ENCODE data around the gene C5AR2. TPM values are rescaled to one million over a fixed set of nuclear protein-coding genes. Genes with fewer than 3 reads are reported as not detected.
"Not testable (repeated sequence)": the region's sequence is repeated elsewhere in the genome, so short reads cannot be mapped to it uniquely, and the experiment has no call there.

Gene C5AR2
- total RNA-seq, 1 experiment from 2014 or later = not detected

DNA sequence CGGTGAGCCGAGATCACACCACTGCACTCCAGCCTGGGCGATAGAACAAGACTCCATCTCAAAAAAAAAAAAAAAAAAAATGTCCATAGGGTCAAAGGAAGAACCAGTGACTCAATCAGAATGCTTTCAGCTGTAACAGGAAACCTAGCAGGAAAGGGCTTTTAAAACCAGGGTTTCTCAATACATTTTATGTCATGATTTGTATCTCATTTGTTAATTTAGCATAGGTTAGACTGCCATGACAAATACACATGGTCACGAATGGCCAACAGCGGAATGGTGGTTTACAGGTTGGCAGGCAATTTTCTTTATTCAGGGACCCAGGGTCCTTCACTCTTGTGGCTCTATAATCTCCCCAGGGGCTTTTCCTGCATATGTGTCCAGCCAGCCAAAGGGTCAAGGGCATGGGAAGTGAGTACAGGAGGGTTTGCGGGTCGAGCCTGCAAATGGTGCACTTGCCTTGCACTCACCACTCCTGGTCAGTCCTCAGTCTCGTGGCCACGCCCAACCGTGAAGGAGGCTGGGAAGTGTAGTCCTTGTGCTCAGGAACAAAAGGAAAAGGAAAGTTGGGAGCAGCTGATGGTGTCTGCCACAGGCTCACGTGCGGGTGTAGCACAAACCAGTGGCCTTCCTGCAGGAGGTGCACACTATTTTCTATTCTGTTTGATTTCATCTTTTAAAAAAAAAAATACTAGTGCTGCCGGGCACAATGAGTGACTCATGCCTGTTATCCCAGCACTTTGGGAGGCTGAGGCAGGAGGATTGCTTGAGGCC is 32.0 kb downstream of the C5AR2 start:
- BruUV-seq (replicated peaks) = no TSS peak
- H3K4me1 ChIP-seq (replicated peaks; ENCODE audit: insufficient read depth) = peaks cover 22% of the 10 kb centered on the region
- H3K79me2 ChIP-seq (ENCODE audit: low read depth) = peaks cover 5% of the 10 kb centered on the region
- intact Hi-C loops (cut with micrococcal nuclease; ENCODE audit: unreplicated experiment) = no loop called here
- H3K27me3 ChIP-seq (ENCODE audit: insufficient read depth, low read depth) = no peaks in the 10 kb centered on the region
- TF ChIP-seq, protein P1, sequence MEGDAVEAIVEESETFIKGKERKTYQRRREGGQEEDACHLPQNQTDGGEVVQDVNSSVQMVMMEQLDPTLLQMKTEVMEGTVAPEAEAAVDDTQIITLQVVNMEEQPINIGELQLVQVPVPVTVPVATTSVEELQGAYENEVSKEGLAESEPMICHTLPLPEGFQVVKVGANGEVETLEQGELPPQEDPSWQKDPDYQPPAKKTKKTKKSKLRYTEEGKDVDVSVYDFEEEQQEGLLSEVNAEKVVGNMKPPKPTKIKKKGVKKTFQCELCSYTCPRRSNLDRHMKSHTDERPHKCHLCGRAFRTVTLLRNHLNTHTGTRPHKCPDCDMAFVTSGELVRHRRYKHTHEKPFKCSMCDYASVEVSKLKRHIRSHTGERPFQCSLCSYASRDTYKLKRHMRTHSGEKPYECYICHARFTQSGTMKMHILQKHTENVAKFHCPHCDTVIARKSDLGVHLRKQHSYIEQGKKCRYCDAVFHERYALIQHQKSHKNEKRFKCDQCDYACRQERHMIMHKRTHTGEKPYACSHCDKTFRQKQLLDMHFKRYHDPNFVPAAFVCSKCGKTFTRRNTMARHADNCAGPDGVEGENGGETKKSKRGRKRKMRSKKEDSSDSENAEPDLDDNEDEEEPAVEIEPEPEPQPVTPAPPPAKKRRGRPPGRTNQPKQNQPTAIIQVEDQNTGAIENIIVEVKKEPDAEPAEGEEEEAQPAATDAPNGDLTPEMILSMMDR (conservative IDR thresholded peaks at IDR 0.05) = no peak
- TF ChIP-seq EZH2 (IDR thresholded peaks at IDR 0.05; ENCODE audit: low read depth) = no peak
- H4K20me1 ChIP-seq (ENCODE audit: insufficient read depth) = peaks cover 23% of the 10 kb centered on the region
- ChIA-PET CTCF (interaction anchor here (1.6 kb wide), 1 partner anchor 15 kb away, joined by 8 read pairs; the partner anchor contains the start of gene DHX34), POLR2A (ENCODE audit: unreplicated experiment) (interaction anchor here (0.6 kb wide), 1 partner anchor 11 kb away, joined by 3 read pairs; no protein-coding TSS in a partner anchor)
- peak overlapping the region; percentile 26; the same call in 1 of the 2 replicates for H3K4me2 ChIP-seq
- H3K9me2 ChIP-seq (ENCODE audit: insufficient read depth) = no peaks in the 10 kb centered on the region
- H3K27ac ChIP-seq = peak overlapping the region; percentile 44
- no peak overlapping the region for H2AFZ ChIP-seq
- peaks cover 34% of the 10 kb centered on the region for H3F3A ChIP-seq (ENCODE audit: insufficient read depth, low read depth)
- H3K36me3 ChIP-seq (ENCODE audit: low read depth) = peaks cover 45% of the 10 kb centered on the region
- no peaks in the 10 kb centered on the region for H3K9me3 ChIP-seq (ENCODE audit: insufficient read depth, low read depth)
- no peak overlapping the region for H3K4me3 ChIP-seq
- DNase-seq = peak; percentile 73 to 79

DNA sequence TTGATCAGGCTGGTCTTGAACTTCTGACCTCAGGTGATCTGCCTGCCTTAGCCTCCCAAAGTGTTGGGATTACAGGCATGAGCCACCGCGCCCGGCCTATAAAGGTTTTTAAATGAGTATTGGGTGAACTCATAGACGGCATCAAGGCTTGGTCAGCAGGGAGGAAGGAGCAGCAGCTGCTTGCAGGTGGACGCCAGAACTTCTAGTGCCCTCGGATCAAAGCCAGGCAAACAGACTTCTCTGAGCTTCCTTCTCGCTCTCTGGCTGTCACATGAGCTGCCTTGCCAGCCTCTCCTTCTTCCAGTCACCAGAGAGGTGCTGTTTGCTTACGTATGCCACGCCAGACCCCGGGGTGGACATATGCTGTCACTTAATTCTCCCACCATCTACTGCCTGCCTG is 33.5 kb downstream of the C5AR2 start:
- H3K79me2 ChIP-seq (ENCODE audit: low read depth); H3K4me3 ChIP-seq; CTCF ChIA-PET; POLR2A ChIA-PET (ENCODE audit: unreplicated experiment); H3K9me3 ChIP-seq (ENCODE audit: insufficient read depth, low read depth); H2AFZ ChIP-seq; H3K9me2 ChIP-seq (ENCODE audit: insufficient read depth); DNase-seq; H3K27ac ChIP-seq; intact Hi-C loops (cut with micrococcal nuclease; ENCODE audit: unreplicated experiment); H3K4me2 ChIP-seq; BruUV-seq (replicated peaks); H3K27me3 ChIP-seq (ENCODE audit: insufficient read depth, low read depth): not testable (repeated sequence)
- Histone ChIP-seq H3F3A (ENCODE audit: insufficient read depth, low read depth) (peaks cover 34% of the 10 kb centered on the region), H3K4me1 (replicated peaks; ENCODE audit: insufficient read depth) (peaks cover 22% of the 10 kb centered on the region), H3K36me3 (ENCODE audit: low read depth) (peaks cover 39% of the 10 kb centered on the region), H4K20me1 (ENCODE audit: insufficient read depth) (peaks cover 31% of the 10 kb centered on the region)

GRCh38 chr19:47370045-47370611 is 38.2 kb downstream of the C5AR2 start:
- BruUV-seq (replicated peaks) = no TSS peak
- Histone ChIP-seq H3K36me3 (ENCODE audit: low read depth) (peaks cover 60% of the 10 kb centered on the region), H3K27me3 (ENCODE audit: insufficient read depth, low read depth) (no peaks in the 10 kb centered on the region), H3K9me2 (ENCODE audit: insufficient read depth) (no peaks in the 10 kb centered on the region), H3K4me2 (no peak overlapping the region), H3F3A (ENCODE audit: insufficient read depth, low read depth) (peaks cover 11% of the 10 kb centered on the region; the same call in 1 of the 2 replicates), H3K27ac (no peak overlapping the region), H3K79me2 (ENCODE audit: low read depth) (peaks cover 3% of the 10 kb centered on the region; the same call in 1 of the 2 replicates), H2AFZ (no peak overlapping the region), H3K9me3 (ENCODE audit: insufficient read depth, low read depth) (no peaks in the 10 kb centered on the region), H4K20me1 (ENCODE audit: insufficient read depth) (peaks cover 28% of the 10 kb centered on the region), H3K4me3 (no peak overlapping the region), H3K4me1 (replicated peaks; ENCODE audit: insufficient read depth) (no peaks in the 10 kb centered on the region)
- intact Hi-C loops (cut with micrococcal nuclease; ENCODE audit: unreplicated experiment) = no loop called here
- POLR2A ChIA-PET (ENCODE audit: unreplicated experiment) = interaction anchor here (1.0 kb wide), 1 partner anchor 21 kb away, joined by 10 read pairs; the partner anchor contains the start of gene DHX34
- CTCF ChIA-PET = interaction anchor here (0.6 to 1.2 kb wide), 3 partner anchors 21 to 338 kb away, joined by 3 to 9 read pairs (median 7); partner anchors contain the start of gene DHX34
- peak in 1 of 2 experiments; percentile 54 for DNase-seq
- TF ChIP-seq EZH2 (IDR thresholded peaks at IDR 0.05; ENCODE audit: low read depth) = no peak
- TF ChIP-seq, protein P1 (conservative IDR thresholded peaks at IDR 0.05) = no peak
